Spleen (tissue), 11 donors: ENCODE measurements around the gene BCKDK. TPM values are rescaled to one million over a fixed set of nuclear protein-coding genes. Genes with fewer than 3 reads are reported as not detected.

Experiments
- DNase-seq: peaks from one replicate; pipeline ENCODE4 v3.0.0-alpha.2; 2020
- H3K27ac ChIP-seq, 8 donors: fragments of 200-600 bp; sonication (generic) in 7 of 8; 1 replicate in 4 of 8; 2 replicates in 4 of 8; pipeline versions ENCODE4 v1.5.0 to v1.8.0; 2016 to 2021; ENCODE audit warnings: inconsistent platforms in 4 of 8, mild to moderate bottlenecking in 4 of 8, moderate library complexity in 1 of 8
- H3K27me3 ChIP-seq, 7 donors: fragments of 200-600 bp; sonication (generic) in 6 of 7; replicated peaks in 1 of 7; 1 replicate in 4 of 7; 2 replicates in 3 of 7; pipeline versions ENCODE4 v1.5.0 to v1.8.0; 2016 to 2021; ENCODE audit warnings: inconsistent platforms in 3 of 7, mild to moderate bottlenecking in 1 of 7
- H3K36me3 ChIP-seq, 6 donors: fragments of 200-600 bp; sonication (generic) in 5 of 6; 1 replicate in 4 of 6; 2 replicates in 2 of 6; pipeline versions ENCODE4 v1.5.0 to v1.8.0; 2016 to 2021; ENCODE audit warnings: inconsistent platforms in 2 of 6
- H3K4me1 ChIP-seq, 6 donors: fragments of 200-600 bp; sonication (generic) in 5 of 6; 1 replicate in 3 of 6; 2 replicates in 3 of 6; pipeline versions ENCODE4 v1.5.0 to v1.8.0; 2016 to 2021; ENCODE audit warnings: inconsistent platforms in 3 of 6
- H3K4me3 ChIP-seq, 8 donors: fragments of 200-600 bp; sonication (generic) in 7 of 8; 1 replicate in 4 of 8; 2 replicates in 4 of 8; pipeline versions ENCODE4 v1.5.0 to v1.8.0; 2016 to 2021; ENCODE audit warnings: inconsistent platforms in 4 of 8, mild to moderate bottlenecking in 4 of 8, moderate library complexity in 2 of 8
- H3K9me3 ChIP-seq, 8 donors: fragments of 200-600 bp; sonication (generic) in 7 of 8; 1 replicate in 4 of 8; 2 replicates in 4 of 8; pipeline versions ENCODE4 v1.5.0 to v1.8.0; 2016 to 2021; ENCODE audit warnings: inconsistent platforms in 4 of 8
- POLR2A ChIP-seq, 3 donors: fragments of 450-650 bp; IDR thresholded peaks; one replicate each; pipeline ENCODE4 v1.5.1; 2017; ENCODE audit warnings: antibody characterized with exemption in 3 of 3, mild to moderate bottlenecking in 1 of 3
- POLR2AphosphoS5 ChIP-seq, 3 donors: sonication (generic); formaldehyde crosslinking; IDR thresholded peaks; one replicate each; pipeline ENCODE4 v1.5.1; 2017; ENCODE audit warnings: antibody characterized with exemption in 3 of 3
- WGBS, 5 donors: extraction: QIAGEN DNeasy Blood & Tissue Kit in 3 of 5; methylation state at CpG; one replicate each; pipeline versions ENCODE4 v1.1.5 to v1.1.7; 2013 to 2018; 5-methylcytosine and 5-hydroxymethylcytosine counted together
- intact Hi-C: fragments of 100-400 bp; cut with DNase I; formaldehyde crosslinking; loops from one replicate; pipeline ENCODE4 v1.15.0; 2023; ENCODE audit warnings: low total_unique reads
- polyA plus RNA-seq, 3 donors: library from polyadenylated mRNA; stranded (reverse); fragments of 200-250 nt; gene quantifications; one replicate each; pipeline ENCODE4 v1.2.1, GENCODE V29; 2013
- total RNA-seq, 7 donors: library from RNA; depleted of rRNA in 3 of 7; stranded (reverse); fragments of >200 nt in 3 of 7; fragmentation: NEBNext Ultra II Directional in 4 of 7; extraction: Animal tissue kit (Norgen Biotek cat#: 25700) in 4 of 7; gene quantifications; one replicate each; pipeline versions ENCODE4 v1.1.0 to v1.2.1, GENCODE V29; 2016 to 2021
- TF ChIP-seq, protein P1 (sequence below), 11 experiments: fragments of 200-600 bp in 7 of 11; fragments of 450-650 bp in 4 of 11; sonication (generic) in 4 of 11; IDR thresholded peaks in 8 of 11; conservative IDR thresholded peaks in 3 of 11; 1 replicate in 7 of 11; 2 replicates in 4 of 11; pipeline versions ENCODE4 v1.4.0 to v1.8.0; 2016 to 2021; ENCODE audit warnings: antibody characterized with exemption in 11 of 11, inconsistent platforms in 4 of 11, mild to moderate bottlenecking in 1 of 11
- donor health status: healthy with polysubstance abuse.
- donor health status: DM: no; HTN: no; CAD: no; lungs with moderate emphysema.
- donor health status: DM: no; HTN: no; CAD: no.
- donor health status: Bipolar disorder and iron deficiency.
- donor health status: healthy.
- donor health status: DM: no; HTN: no; CAD: no.
- donor health status: DM: yes; HTN: yes; CAD: no.

Gene BCKDK
- total and polyA plus RNA-seq, 10 donors: 15.0 to 55.7 (median 39.0) TPM

DNA sequence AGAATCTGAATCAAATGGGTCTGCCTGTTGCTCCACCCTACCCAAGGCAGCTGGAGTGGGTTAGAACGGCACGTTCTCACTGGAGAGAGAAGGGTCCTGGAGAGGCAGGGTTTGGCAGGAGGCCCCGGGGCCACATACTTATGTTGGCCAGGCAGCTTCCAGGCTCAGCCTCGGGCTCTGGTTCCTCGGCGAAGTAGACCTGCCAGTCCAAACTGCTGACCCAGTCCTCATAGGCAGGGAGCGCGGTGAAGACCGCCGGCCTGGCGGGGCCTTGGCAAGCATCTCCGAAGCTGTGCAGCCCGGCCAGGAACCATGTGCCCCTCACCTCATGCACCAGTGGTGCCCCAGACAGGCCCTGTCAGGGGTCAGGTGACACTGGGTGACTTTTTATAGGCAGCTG, 24.2 kb upstream of the BCKDK start:
- H3K36me3 ChIP-seq: peaks cover 0 to 99% (median 59%) of the 10 kb centered on the region in 6 donors
- no peaks in the 10 kb centered on the region for H3K9me3 ChIP-seq
- DNase-seq: peak; percentile 74
- WGBS, 5 donors: 85 to 93% (median 92%) methylated on average over 5 to 13 of the region's 13 CpGs
- no peaks in the 10 kb centered on the region for H3K27me3 ChIP-seq
- H3K4me1 ChIP-seq: peaks cover 0 to 47% (median 19%) of the 10 kb centered on the region in 6 donors
- no peak overlapping the region for H3K27ac ChIP-seq
- TF ChIP-seq POLR2AphosphoS5 (IDR thresholded peaks at IDR 0.05): peak in 1 of 3 donors; percentile 6
- TF ChIP-seq, protein P1, sequence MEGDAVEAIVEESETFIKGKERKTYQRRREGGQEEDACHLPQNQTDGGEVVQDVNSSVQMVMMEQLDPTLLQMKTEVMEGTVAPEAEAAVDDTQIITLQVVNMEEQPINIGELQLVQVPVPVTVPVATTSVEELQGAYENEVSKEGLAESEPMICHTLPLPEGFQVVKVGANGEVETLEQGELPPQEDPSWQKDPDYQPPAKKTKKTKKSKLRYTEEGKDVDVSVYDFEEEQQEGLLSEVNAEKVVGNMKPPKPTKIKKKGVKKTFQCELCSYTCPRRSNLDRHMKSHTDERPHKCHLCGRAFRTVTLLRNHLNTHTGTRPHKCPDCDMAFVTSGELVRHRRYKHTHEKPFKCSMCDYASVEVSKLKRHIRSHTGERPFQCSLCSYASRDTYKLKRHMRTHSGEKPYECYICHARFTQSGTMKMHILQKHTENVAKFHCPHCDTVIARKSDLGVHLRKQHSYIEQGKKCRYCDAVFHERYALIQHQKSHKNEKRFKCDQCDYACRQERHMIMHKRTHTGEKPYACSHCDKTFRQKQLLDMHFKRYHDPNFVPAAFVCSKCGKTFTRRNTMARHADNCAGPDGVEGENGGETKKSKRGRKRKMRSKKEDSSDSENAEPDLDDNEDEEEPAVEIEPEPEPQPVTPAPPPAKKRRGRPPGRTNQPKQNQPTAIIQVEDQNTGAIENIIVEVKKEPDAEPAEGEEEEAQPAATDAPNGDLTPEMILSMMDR (IDR thresholded peaks at IDR 0.05 in 8 of 11, conservative IDR thresholded peaks at IDR 0.05 in 3 of 11): no peak
- TF ChIP-seq POLR2A (IDR thresholded peaks at IDR 0.05): no peak
- intact Hi-C loops: no loop called here
- H3K4me3 ChIP-seq: no peak overlapping the region

GRCh38 chr16:31084584-31085302, 23.4 kb upstream of the BCKDK start:
- no peak for TF ChIP-seq POLR2A (IDR thresholded peaks at IDR 0.05)
- TF ChIP-seq POLR2AphosphoS5 (IDR thresholded peaks at IDR 0.05): peak; percentile 19 to 71 (median 27)
- TF ChIP-seq, protein P1 (IDR thresholded peaks at IDR 0.05 in 8 of 11, conservative IDR thresholded peaks at IDR 0.05 in 3 of 11): no peak
- no peaks in the 10 kb centered on the region for H3K9me3 ChIP-seq
- 86 to 96% (median 93%) methylated on average over 3 to 16 of the region's 16 CpGs for WGBS, 5 donors
- peak; percentile 69 for DNase-seq
- no peak overlapping the region for H3K27ac ChIP-seq
- peaks cover 0 to 99% (median 52%) of the 10 kb centered on the region in 6 donors for H3K36me3 ChIP-seq
- peaks cover 0 to 39% (median 16%) of the 10 kb centered on the region in 6 donors for H3K4me1 ChIP-seq
- H3K27me3 ChIP-seq: no peaks in the 10 kb centered on the region
- no peak overlapping the region for H3K4me3 ChIP-seq
- intact Hi-C loops: no loop called here

GRCh38 chr16:31085411-31085810, 22.8 kb upstream of the BCKDK start:
- H3K27me3 ChIP-seq: no peaks in the 10 kb centered on the region
- TF ChIP-seq, protein P1 (IDR thresholded peaks at IDR 0.05 in 8 of 11, conservative IDR thresholded peaks at IDR 0.05 in 3 of 11): no peak
- TF ChIP-seq POLR2AphosphoS5 (IDR thresholded peaks at IDR 0.05): no peak
- no peak for TF ChIP-seq POLR2A (IDR thresholded peaks at IDR 0.05)
- H3K4me3 ChIP-seq: no peak overlapping the region
- peaks cover 0 to 99% (median 48%) of the 10 kb centered on the region in 6 donors for H3K36me3 ChIP-seq
- no peak for DNase-seq
- intact Hi-C loops: no loop called here
- no peaks in the 10 kb centered on the region for H3K9me3 ChIP-seq
- 83 to 91% (median 87%) methylated on average over 8 of the region's 8 CpGs for WGBS, 5 donors
- H3K27ac ChIP-seq: no peak overlapping the region
- peaks cover 0 to 34% (median 15%) of the 10 kb centered on the region in 6 donors for H3K4me1 ChIP-seq

DNA sequence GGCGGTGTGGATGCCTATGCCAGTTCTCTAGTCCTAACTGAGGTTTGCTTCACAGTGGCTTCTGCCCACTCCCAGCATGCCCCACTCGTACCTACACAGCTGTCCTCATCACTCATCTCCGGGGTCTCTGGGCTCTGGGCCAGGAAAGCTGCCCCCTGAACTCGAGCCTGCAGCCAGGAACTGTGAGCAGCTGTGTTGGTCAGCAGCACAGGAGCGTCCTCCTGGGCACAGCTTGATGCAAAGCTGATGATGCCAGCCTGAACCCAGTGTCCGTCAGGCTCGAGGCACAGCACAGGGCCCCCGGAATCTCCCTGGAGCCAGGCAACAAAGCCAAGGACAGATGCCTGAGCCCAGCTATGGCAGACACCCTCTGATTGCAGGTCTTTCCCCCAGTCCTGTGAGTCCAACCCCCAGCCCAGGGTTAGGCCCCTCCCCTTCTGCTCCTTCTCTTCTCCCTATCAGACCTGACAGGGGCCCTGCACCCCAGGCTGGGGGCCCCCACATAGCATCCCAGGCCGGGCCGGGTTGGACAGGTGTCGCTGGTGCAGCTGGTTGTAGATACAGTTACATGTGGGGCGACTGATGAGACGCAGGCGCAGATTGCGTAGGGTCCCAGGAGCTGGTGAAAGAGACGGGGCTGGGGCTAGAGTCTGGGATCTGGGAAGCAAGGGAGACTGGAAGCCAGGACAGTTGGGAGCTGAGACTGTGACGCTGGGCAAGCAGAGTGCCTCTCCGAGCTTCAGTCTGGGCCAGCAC, 22.1 kb upstream of the BCKDK start:
- Histone ChIP-seq H3K4me3 (no peak overlapping the region), H3K9me3 (no peaks in the 10 kb centered on the region), H3K36me3 (peaks cover 0 to 99% (median 48%) of the 10 kb centered on the region in 6 donors), H3K27ac (no peak overlapping the region), H3K4me1 (peaks cover 0 to 28% (median 12%) of the 10 kb centered on the region in 6 donors), H3K27me3 (no peaks in the 10 kb centered on the region)
- DNase-seq: peak; percentile 67
- intact Hi-C loops: no loop called here
- WGBS, 5 donors: 89 to 93% (median 90%) methylated on average over 15 to 18 of the region's 18 CpGs
- TF ChIP-seq POLR2AphosphoS5 (IDR thresholded peaks at IDR 0.05) (peak in 1 of 3 donors; percentile 41), POLR2A (IDR thresholded peaks at IDR 0.05) (no peak)
- TF ChIP-seq, protein P1 (IDR thresholded peaks at IDR 0.05 in 8 of 11, conservative IDR thresholded peaks at IDR 0.05 in 3 of 11): no peak
